HG02798 (cell line): ENCODE results near the gene CAV1.

Experiments
- ATAC-seq: cut with Tn5 transposase; IDR thresholded peaks from one replicate; pipeline ENCODE4 v1.9.1; 2021; ENCODE audit warnings: mild to moderate bottlenecking; ENCODE audit not compliant: unreplicated experiment, poor library complexity

Gene CAV1

GRCh38 chr7:116552602-116553001 is 27.8 kb downstream of the CAV1 start:
- ATAC-seq = no peak

GRCh38 chr7:116553168-116553964 is 28.5 kb downstream of the CAV1 start:
- ATAC-seq = no peak

GRCh38 chr7:116554436-116554835 is 29.6 kb downstream of the CAV1 start:
- no peak for ATAC-seq

GRCh38 chr7:116554911-116555310 is 30.1 kb downstream of the CAV1 start:
- ATAC-seq = no peak

DNA sequence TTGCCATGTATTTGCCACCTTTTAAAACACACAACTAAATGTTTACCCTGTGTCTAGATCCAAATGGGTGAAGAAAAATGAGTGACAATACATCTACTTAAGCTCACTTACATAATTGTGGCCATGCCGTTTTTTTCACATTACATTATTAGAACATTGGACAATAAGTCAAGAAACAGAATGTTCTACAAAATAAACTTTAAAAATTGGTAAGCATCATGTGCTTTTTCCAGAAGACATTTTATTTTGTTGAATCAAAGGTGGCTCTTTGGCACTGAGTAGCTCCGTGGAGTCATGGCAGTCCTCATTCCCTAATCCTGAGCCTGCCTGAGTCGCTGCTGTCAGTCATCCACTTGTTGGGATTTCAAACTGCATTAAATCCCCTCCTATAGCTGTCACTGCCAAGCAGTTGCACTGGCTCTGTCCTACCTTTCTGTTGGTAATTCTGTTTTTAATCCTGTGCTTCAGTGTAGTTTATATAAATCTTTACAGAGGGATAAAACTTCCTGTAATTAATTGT is 32.3 kb downstream of the CAV1 start:
- ATAC-seq = no peak

GRCh38 chr7:116557901-116558300 is 33.1 kb downstream of the CAV1 start:
- ATAC-seq = no peak

GRCh38 chr7:116560021-116560970 is 35.5 kb downstream of the CAV1 start:
- no peak for ATAC-seq

- ATAC-seq = no peak
Observed at GRCh38 chr7:116561697-116562483, 37.1 kb downstream of the CAV1 start.

DNA sequence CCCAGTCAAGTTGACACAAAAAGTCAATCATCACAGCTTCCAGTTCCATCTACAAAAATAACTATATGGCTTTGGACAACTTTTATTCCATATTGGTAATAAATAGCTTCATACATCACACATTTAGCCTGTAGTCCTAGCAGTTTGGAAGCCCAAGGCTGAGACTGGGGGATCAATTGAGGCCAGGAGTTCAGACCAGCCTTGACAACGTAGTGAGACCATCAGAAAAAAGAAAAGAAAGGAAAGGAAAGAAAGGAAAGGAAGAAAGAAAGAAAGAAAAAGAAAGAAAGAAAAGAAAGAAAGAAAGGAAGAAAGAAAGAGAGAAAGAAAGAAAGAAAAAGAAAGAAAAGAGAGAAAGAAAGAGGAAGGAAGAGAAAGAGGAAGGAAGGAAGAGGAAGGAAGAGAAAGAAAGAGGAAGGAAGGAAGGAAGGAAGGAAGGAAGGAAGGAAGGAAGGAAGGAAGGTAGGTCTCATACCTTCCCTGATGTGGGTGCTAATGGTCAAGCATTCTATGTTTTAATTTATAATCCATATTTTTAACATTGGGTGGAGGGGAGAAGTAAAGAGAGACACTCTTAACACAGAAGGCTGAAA is 37.8 kb downstream of the CAV1 start:
- ATAC-seq = no peak

- ATAC-seq = no peak
Observed at GRCh38 chr7:116565981-116566380, 41.1 kb downstream of the CAV1 start.

GRCh38 chr7:116566666-116567065 is 41.8 kb downstream of the CAV1 start:
- no peak for ATAC-seq

- ATAC-seq = no peak
Observed at GRCh38 chr7:116569737-116570136, 44.9 kb downstream of the CAV1 start.

DNA sequence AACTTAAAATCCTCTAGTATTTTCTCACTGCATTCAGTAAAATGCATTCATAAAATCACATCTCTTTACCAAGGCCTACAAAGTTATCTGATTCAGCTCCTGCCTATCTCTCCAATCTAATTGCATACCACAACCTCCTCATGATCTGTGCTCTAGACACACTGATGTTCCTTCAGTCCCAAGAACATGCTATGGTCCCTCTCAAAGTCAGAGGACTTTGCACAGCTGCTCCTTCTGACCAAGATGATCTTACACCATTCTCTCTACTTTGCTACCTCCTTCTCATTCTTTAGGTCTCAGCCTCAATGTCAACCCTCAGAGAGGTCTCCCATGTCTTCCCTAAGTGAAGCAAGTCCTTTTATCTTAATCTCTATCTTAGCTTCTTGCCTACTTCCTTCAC is 45.5 kb downstream of the CAV1 start:
- no peak for ATAC-seq

- no peak for ATAC-seq
Observed at GRCh38 chr7:116571037-116571436, 46.2 kb downstream of the CAV1 start.

- no peak for ATAC-seq
Observed at GRCh38 chr7:116571552-116571951, 46.7 kb downstream of the CAV1 start.

GRCh38 chr7:116572036-116572435 is 47.2 kb downstream of the CAV1 start:
- ATAC-seq = no peak

GRCh38 chr7:116573541-116573940 is 48.7 kb downstream of the CAV1 start:
- no peak for ATAC-seq

DNA sequence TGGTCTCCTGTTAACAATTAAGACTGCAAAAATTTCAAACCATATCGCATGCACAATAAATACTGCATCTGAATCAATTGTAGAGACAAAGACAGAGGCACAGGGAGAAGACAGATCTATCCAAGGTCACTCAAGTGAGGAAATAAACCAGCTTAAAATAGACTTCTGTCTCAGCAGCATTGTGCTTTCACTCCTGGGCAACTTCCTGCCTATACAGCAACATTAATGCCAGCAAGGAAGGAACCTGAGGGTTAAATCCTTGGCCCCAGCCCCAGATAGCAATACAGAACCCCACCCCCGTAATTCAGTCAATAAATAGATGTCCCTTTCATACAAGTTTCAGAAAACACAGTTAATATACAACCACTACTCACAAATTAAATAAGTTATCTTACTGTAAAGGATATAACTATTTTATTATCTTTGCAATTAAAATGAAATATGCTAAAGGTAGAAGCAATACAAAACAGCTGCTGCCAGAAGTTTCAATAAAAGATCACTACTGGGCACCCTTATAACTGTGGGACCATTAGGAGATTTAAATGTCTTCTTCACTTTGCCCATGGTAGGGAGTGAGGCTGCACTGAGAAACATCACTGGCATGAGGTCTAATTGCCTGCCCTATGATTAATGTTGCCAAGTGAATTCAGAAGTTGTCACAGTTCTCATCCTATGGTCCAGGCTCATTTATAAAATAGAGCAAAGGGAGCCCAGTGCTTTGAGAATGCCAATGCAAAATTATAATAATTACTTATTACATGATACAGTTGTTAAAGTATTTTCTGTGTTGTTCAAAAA is 49.4 kb downstream of the CAV1 start:
- ATAC-seq = no peak

DNA sequence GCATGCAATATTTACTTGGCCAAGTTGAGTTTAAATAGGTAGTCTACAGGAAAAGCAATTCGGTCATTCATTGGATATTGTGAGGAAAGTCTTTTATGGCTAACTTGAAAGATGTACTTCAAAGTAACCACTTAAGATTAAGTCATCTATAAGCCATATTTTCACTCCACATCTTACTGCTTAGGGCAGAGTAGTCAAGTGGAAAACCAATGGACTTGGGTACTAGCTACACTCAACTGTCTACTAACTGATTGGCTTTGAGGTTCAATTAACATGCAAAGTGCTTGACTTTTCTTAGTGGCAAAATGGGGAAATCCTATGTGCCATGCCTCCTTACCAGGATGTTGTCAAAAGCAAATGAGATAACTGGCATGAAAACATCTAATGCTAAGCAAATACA is 51.0 kb downstream of the CAV1 start:
- no peak for ATAC-seq
